Measurements from ENCODE around the gene WBP2. TPM values are rescaled to one million over a fixed set of nuclear protein-coding genes. Genes with fewer than 3 reads are reported as not detected.

The WBP2 gene
- total and polyA plus RNA-seq, 2 of the 8 experiments (the other 6 are each of a cell fraction or from before 2014, with no cell fraction given), result 48.2 to 71.2 TPM

DNA sequence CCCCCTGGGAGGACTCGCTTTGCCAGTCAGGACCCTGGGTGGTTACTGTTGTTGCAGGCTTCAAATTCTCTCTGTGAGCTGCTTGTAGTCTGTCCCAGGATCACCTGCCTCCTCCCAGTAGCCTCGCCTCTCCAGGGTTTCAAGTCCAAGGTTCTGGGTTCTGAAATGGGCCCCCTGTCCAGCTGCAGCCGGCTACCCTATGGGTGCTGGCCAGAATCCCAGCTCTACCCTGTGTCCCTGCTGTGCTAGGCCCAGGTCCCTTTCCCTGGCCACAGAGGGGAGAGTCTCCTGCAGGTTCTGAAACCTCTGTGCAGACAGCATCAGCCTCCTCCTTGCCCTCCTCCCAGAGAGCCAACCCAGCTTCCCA lies 32.4 kb downstream of the WBP2 start:
- no peak for FAIRE-seq
- CTCF ChIA-PET (ENCODE audit: partially characterized antibody), result interaction anchor here (0.8 to 21.9 kb wide), 5 partner anchors 12 to 198 kb away, joined by 3 to 563 read pairs (median 4); partner anchors contain the start of genes UNC13D and WBP2

More for the DNA sequence above, 32.4 kb downstream of the WBP2 start:
- Histone ChIP-seq H3K79me2 (ENCODE audit: control insufficient read depth in 1 of 2, insufficient read depth in 2 of 2, low read length in 2 of 2) (no peaks in the 10 kb centered on the region), H3K23ac (ENCODE audit: insufficient read length) (no peak overlapping the region), H3K4me1 (replicated peaks in 1 of 4; ENCODE audit: control insufficient read depth in 3 of 4, insufficient read depth in 4 of 4, low read length in 3 of 4) (peaks cover 0 to 5% (median 4%) of the 10 kb centered on the region in 4 experiments; a peak in 5 of 7 replicates), H3K14ac (ENCODE audit: insufficient read length) (no peak overlapping the region), H3K56ac (replicated peaks; ENCODE audit: insufficient read length, low read depth, low read length) (no peak overlapping the region), H2BK120ac (replicated peaks; ENCODE audit: low read depth, low read length) (no peak overlapping the region), H2AFZ (ENCODE audit: low read length) (no peak overlapping the region), H3K4me2 (ENCODE audit: insufficient read depth in 1 of 2, low read depth in 2 of 2, low read length in 2 of 2) (no peak overlapping the region), H2BK12ac (ENCODE audit: low read depth, low read length) (no peak overlapping the region), H3K27ac (ENCODE audit: low read depth, low read length) (no peak overlapping the region), H3K4me3 (ENCODE audit: extremely low read depth in 1 of 4, insufficient read depth in 2 of 4, low read depth in 3 of 4, low read length in 4 of 4) (no peak overlapping the region), H4K5ac (ENCODE audit: insufficient read length, low read depth, low read length) (no peak overlapping the region), H3K79me1 (ENCODE audit: low read depth, low read length) (no peaks in the 10 kb centered on the region), H2BK5ac (ENCODE audit: low read depth, low read length) (no peak overlapping the region), H3K9me3 (ENCODE audit: insufficient read depth in 2 of 2, low read depth in 1 of 2, low read length in 1 of 2) (no peaks in the 10 kb centered on the region), H3K4ac (replicated peaks; ENCODE audit: insufficient read length, low read depth, low read length) (no peak overlapping the region), H4K91ac (replicated peaks; ENCODE audit: insufficient read length, low read length) (no peak overlapping the region), H3K9ac (replicated peaks in 1 of 4; ENCODE audit: extremely low read depth in 1 of 4, low read depth in 3 of 4, low read length in 3 of 4) (no peak overlapping the region), H3K36me3 (ENCODE audit: control insufficient read depth in 2 of 4, insufficient read depth in 4 of 4, low read length in 3 of 4) (peaks cover 20 to 48% (median 42%) of the 10 kb centered on the region in 4 experiments), H4K20me1 (replicated peaks in 1 of 2; ENCODE audit: control insufficient read depth in 1 of 2, insufficient read depth in 2 of 2, low read length in 2 of 2) (peaks cover 0 to 6% of the 10 kb centered on the region in 2 experiments), H4K8ac (ENCODE audit: extremely low read depth, insufficient read depth, low read length) (no peak overlapping the region), H3K23me2 (ENCODE audit: low read depth, low read length) (peaks cover 2% of the 10 kb centered on the region; the same call in 1 of the 2 replicates), H3K18ac (ENCODE audit: extremely low read depth, low read length) (no peak overlapping the region), H2AK5ac (ENCODE audit: low read depth, low read length) (no peak overlapping the region), H2BK20ac (ENCODE audit: low read length) (no peak overlapping the region), H2BK15ac (ENCODE audit: low read length) (no peak overlapping the region), H3K27me3 (replicated peaks in 1 of 4; ENCODE audit: control insufficient read depth in 3 of 4, extremely low read depth in 1 of 4, insufficient read depth in 3 of 4, low read length in 3 of 4) (no peaks in the 10 kb centered on the region)
- POLR2A ChIA-PET (ENCODE audit: partially characterized antibody), result interaction anchor here (0.6 to 16.0 kb wide), 8 partner anchors 7 to 59 kb away, joined by 3 to 216 read pairs (median 6); partner anchors contain the start of gene UNK
- TF ChIP-seq TAF7 (optimal IDR thresholded peaks at IDR 0.05; ENCODE audit: borderline replicate concordance, low read depth, low read length), result no peak
- no peak for TF ChIP-seq TCF12 (IDR thresholded peaks at IDR 0.05; ENCODE audit: low read depth, low read length)
- TF ChIP-seq, protein P1, sequence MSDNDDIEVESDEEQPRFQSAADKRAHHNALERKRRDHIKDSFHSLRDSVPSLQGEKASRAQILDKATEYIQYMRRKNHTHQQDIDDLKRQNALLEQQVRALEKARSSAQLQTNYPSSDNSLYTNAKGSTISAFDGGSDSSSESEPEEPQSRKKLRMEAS (IDR thresholded peaks at IDR 0.05), result no peak
- no peak for TF ChIP-seq RNF2 (IDR thresholded peaks at IDR 0.05; ENCODE audit: borderline replicate concordance, low read depth, low read length, missing control alignments, poor library complexity, severe bottlenecking)
- TF ChIP-seq, protein P2, sequence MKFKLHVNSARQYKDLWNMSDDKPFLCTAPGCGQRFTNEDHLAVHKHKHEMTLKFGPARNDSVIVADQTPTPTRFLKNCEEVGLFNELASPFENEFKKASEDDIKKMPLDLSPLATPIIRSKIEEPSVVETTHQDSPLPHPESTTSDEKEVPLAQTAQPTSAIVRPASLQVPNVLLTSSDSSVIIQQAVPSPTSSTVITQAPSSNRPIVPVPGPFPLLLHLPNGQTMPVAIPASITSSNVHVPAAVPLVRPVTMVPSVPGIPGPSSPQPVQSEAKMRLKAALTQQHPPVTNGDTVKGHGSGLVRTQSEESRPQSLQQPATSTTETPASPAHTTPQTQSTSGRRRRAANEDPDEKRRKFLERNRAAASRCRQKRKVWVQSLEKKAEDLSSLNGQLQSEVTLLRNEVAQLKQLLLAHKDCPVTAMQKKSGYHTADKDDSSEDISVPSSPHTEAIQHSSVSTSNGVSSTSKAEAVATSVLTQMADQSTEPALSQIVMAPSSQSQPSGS (IDR thresholded peaks at IDR 0.05; ENCODE audit: low read length), result no peak
- TF ChIP-seq KDM5A (IDR thresholded peaks at IDR 0.05; ENCODE audit: low read length), result no peak
- no peak for DNase-seq (ENCODE audit: low read depth in 1 of 2, low spot score in 2 of 2)
- whole genome bisulfite sequencing, 2 experiments (ENCODE audit: extremely low coverage in 1 of 2, insufficient coverage in 1 of 2, insufficient read length in 1 of 2, insufficient replicate concordance in 2 of 2, low coverage in 1 of 2, low lambda C conversion rate in 2 of 2, missing lambda C conversion rate in 1 of 2), result 89% methylated on average over 3 of the region's 3 CpGs; no CpG with 5 or more reads in 1 of the 2 experiments
